ENCODE data around the gene DNASE1L3. TPM values are rescaled to one million over a fixed set of nuclear protein-coding genes. Genes with fewer than 3 reads are reported as not detected.

DNASE1L3 gene
- total RNA-seq, 1 experiment from 2014 or later = not detected

DNA sequence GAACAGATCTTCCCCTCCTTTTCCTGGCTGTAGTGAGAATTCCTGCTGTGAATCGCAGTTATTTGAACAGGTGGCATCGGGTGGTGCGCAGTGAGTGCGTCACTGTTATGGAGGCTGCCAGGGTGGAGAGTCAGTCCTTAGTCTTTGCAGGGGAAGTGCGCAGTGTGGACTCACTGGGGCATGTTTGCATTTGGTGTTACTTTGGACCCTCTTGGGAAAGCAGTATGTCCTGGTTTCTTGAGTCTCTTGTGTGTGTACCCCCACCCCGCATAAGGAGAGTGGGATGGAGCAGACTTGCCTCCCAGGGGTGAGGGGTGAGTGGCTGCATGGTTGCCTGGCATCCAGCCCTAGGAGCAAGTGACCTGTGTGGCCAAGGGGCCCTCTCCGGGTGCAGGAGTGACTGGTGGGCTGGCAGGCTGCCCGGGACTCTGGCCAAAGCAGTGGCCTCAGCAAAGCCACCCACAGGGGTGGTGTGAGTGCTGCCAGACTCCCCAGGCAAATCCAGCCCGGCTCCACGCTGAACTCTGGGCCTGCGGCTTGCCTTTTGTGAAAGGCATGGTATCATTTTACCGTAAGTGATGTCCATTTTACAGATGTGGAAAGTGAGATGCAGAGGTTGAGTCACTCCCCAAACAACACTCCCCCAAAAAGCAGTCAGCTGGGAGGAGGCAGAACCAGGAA is 46.4 kb downstream of the DNASE1L3 start:
- peak; percentile 45 for DNase-seq (ENCODE audit: extremely low read depth, low read depth)

DNA sequence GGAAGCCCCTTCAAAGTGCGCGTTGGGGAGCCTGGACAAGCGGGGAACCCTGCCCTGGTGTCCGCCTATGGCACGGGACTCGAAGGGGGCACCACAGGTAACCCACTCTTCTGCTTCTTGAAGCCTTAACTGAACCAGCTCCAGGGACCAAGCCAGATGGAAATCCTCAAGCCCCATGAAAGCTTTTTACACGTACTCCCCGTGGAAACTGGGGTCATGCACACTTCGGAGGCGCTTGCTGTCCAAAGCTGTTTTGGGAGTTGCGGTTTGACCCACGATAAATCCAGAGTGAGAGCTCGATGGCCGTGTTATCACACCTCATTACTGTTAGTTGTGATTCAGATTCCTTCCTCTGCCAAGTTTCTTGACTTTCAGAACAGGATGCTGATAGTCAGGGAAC is 47.5 kb downstream of the DNASE1L3 start:
- DNase-seq (ENCODE audit: extremely low read depth, low read depth) = no peak

DNA sequence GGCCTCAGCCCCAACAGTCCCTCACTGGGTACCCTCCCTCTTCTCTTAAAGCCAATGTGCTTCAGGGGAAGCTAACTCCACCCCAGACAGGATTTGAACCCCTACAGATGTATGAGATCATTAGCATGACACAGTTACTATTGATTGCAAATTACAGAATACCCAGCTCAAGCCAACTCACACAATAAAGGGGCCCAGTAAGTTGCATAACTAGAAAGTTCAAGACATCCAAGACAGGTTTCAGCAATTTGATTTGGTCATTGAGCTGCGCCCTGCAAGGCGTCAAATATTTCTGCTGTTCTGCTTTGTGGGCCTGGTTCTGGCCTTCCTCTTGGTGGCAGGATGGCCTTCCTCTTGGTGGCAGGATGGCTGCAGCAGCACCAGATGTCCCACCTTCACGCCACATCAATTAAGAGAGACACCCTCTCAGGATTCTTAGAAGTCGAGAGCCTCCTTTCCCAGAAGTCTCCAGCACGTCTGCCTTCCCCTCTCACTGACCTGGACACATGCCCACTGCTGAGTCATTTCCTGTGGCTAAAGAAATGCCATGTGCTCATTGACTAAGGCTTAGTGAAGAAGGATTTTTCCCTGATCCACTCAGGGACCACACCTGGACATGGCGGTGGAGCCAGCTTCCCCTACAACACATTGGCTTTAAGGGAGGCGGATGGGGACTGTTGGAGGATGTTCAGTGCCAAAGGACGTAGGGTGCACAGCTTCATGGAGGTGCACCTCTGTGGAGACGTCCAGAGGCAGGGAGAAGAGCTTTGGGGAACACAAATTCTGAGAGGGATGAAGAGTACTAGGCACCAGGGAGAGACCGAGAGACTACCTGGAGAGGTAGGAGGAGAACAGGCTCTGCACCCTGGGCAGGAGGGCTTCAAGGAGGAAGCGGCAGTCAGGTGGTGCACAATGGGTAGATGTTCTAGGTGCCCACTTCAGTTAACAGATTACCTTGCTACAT is 49.1 kb downstream of the DNASE1L3 start:
- peak; percentile 79 for DNase-seq (ENCODE audit: extremely low read depth, low read depth)

GRCh38 chr3:58160399-58160798 is 50.4 kb downstream of the DNASE1L3 start:
- no peak for DNase-seq (ENCODE audit: extremely low read depth, low read depth)

- no peak for DNase-seq (ENCODE audit: extremely low read depth, low read depth)
These were observed 52.2 kb downstream of the DNASE1L3 start for GRCh38 chr3:58158442-58159153.

GRCh38 chr3:58157700-58158099 is 53.1 kb downstream of the DNASE1L3 start:
- DNase-seq (ENCODE audit: extremely low read depth, low read depth) = no peak

DNA sequence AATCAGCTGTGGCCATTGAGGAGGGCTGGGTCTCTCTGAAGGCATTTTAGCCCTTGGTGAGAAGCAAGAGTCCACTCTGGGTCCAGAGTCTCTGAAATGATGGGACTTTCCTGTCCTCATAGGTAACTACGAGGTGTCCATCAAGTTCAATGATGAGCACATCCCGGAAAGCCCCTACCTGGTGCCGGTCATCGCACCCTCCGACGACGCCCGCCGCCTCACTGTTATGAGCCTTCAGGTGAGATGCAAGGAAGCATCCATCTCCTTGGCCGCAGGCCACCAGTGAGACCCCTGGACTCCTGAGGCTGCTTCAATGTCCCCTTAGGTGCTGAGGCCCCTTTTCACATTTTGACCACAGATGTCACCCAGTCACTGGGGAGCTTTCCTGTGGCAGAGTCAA is 54.9 kb downstream of the DNASE1L3 start:
- no peak for DNase-seq (ENCODE audit: extremely low read depth, low read depth)

DNA sequence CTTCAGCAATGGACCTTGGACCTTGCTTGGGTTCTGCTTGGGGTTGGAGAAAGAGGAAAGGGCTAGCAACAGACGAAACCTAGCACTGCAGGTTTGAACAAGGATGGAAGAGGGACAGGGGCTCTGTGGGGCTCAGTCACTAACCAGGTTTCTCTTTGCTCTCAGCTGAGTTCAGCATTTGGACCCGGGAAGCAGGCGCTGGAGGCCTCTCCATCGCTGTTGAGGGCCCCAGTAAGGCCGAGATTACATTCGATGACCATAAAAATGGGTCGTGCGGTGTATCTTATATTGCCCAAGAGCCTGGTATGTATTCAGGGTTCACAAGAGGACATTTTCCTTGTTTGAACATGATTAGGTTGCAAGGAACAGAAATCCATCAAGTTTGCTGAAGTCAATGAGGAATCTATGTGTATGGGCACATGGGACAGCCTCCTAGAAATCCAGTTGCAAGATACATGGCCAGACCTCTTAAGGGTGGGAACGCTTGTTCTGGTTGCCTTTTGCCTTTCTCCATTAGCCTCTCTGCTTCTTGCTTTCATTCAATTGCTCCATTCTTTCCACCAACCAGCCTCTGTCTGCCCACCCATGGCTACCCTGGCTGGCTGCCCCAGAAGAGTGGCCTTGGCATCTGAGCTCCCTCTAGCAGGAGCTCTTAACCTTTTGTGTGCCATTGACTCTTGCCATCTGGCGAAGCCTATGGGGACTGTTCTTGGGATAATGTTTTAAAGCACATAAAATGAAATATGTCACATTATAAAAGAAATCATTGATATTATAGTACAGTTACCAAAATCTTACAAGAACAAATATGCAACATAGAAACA is 55.9 kb downstream of the DNASE1L3 start:
- no peak for DNase-seq (ENCODE audit: extremely low read depth, low read depth)

GRCh38 chr3:58153371-58153770 is 57.4 kb downstream of the DNASE1L3 start:
- DNase-seq (ENCODE audit: extremely low read depth, low read depth) = no peak

- no peak for DNase-seq (ENCODE audit: extremely low read depth, low read depth)
These were observed 58.4 kb downstream of the DNASE1L3 start for GRCh38 chr3:58152225-58153015.

DNA sequence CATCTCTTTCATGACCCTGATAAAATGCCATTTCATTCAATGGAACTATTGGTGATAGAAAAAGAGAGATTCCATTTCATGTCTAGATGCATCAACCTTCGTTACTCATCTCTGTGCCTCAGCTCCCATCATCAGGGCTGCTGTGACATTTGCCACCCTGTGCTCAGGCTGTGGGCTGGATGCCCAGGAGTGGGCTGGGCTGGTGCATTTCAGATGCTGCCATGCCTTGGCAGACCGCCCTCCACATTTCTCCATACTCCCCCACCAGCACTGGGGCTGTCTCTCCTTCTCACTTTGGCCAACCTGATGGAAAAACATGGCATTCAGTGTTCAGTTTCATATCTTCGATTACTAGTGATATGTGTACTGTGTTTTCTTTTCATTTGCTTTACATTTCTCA is 59.1 kb downstream of the DNASE1L3 start:
- DNase-seq (ENCODE audit: extremely low read depth, low read depth) = no peak

GRCh38 chr3:58150810-58151199 is 60.0 kb downstream of the DNASE1L3 start:
- DNase-seq (ENCODE audit: extremely low read depth, low read depth) = no peak

DNA sequence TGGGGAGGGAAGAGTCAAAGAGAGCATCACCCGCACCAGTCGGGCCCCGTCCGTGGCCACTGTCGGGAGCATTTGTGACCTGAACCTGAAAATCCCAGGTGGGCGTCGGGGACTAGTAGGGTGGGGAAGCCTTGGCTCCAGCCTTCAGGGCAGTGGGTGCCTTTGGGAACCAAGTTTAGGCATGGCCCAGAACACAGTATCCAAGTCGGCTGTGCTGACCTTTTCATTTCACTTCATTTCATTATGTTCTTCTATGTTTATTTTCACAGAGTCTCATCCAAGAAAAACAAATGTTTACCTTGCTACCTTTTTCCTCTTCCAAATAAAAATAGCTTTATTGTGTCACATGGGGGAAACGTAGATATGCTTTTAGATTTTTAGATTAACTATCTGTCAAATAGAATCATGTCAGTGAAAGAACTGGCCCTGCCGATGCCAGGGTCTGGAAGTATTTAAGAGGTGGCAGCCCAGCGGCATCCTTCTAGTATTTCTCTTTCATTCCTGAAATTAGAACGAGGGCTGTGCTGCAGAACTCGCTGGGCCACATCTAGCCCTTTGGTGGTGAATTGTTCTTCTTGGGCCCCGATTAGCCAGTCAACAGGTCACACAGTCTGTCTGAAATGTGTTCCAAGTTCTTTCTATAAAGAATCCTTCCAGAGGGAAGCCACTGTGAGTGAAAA is 60.5 kb downstream of the DNASE1L3 start:
- no peak for DNase-seq (ENCODE audit: extremely low read depth, low read depth)

DNA sequence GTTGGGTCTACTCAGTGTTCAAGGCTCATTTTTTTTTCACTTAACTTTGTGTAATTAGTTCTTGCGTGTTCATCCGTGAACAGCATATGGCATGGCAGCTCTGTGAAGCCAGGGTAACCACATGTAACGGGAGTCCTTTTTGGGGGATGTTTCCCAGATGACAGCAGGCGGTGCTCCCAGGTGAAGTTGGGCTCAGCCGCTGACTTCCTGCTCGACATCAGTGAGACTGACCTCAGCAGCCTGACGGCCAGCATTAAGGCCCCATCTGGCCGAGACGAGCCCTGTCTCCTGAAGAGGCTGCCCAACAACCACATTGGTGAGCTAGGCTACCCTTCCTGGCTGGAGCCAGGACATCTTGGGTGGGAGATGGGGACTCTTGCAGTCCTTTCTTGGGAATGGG is 62.7 kb downstream of the DNASE1L3 start:
- no peak for DNase-seq (ENCODE audit: extremely low read depth, low read depth)

DNA sequence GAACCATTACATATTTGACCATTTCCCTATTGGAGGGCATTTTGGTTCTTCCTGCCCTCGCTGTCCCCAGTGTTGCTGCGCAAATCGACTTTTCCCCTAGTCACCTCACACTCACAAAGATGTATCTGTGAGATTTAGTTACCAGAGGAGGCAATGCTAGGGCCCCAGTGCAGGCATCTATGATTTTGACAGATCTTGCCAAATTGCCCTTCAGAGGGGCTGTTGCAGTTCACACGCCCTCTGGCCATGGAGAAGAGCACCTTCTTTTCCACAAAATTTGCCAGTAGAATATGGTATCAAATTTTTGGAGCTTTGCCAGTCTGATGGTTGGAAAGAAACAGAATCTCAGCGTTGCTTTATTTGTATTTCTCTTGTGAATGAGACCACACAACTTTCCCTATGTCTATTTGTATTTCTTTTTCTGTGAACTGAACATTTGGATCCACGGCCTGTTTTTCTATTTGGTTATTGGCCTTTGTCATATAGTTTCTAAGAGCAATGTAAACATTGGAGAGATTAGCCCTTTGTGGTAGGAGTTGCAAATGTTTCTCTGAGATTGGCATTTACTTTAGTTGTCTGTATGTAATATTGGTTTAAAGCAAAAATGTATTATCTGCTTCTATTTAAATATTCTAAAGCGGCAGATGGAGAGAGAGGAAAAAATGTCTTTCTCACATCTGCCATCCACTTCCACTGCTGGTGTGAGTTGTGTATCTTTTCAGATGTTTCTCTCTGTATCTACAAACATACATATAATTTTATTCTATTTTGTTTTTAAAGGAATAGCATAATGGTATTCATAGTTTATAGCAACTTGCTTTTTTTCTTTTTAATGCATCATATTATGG is 66.1 kb downstream of the DNASE1L3 start:
- DNase-seq (ENCODE audit: extremely low read depth, low read depth) = no peak

- DNase-seq (ENCODE audit: extremely low read depth, low read depth) = no peak
These were observed 67.2 kb downstream of the DNASE1L3 start for GRCh38 chr3:58143417-58144055.

Measured in NCI-H460 (cell line).